Measurements from ENCODE around the gene TRIB2.

GRCh38 chr2:12716282-12717190 is at the start of gene TRIB2:
- TF ChIP-seq CTCF (IDR thresholded peaks at IDR 0.05; ENCODE audit: low read depth, low read length, missing input control) (no peak), RAD21 (IDR thresholded peaks at IDR 0.05) (peak in 1 of 2 donors; percentile 16), MAX (IDR thresholded peaks at IDR 0.05) (no peak), TAF1 (conservative IDR thresholded peaks at IDR 0.05) (peak; percentile 46), YY1 (IDR thresholded peaks at IDR 0.05) (no peak), GABPA (IDR thresholded peaks at IDR 0.05 in 1 of 2, conservative IDR thresholded peaks at IDR 0.05 in 1 of 2) (no peak), REST (IDR thresholded peaks at IDR 0.05) (no peak), JUND (IDR thresholded peaks at IDR 0.05) (no peak), ATF3 (IDR thresholded peaks at IDR 0.05) (no peak), HNF4G (IDR thresholded peaks at IDR 0.05) (no peak)

Data from liver (tissue), 3 donors.